GM18498 (cell line): ENCODE results near the gene CYP27B1.

Experiments
- ATAC-seq: cut with Tn5 transposase; IDR thresholded peaks from one replicate; pipeline ENCODE4 v1.9.1; 2021; ENCODE audit warnings: mild to moderate bottlenecking, moderate library complexity; ENCODE audit not compliant: unreplicated experiment

The CYP27B1 gene, protein sequence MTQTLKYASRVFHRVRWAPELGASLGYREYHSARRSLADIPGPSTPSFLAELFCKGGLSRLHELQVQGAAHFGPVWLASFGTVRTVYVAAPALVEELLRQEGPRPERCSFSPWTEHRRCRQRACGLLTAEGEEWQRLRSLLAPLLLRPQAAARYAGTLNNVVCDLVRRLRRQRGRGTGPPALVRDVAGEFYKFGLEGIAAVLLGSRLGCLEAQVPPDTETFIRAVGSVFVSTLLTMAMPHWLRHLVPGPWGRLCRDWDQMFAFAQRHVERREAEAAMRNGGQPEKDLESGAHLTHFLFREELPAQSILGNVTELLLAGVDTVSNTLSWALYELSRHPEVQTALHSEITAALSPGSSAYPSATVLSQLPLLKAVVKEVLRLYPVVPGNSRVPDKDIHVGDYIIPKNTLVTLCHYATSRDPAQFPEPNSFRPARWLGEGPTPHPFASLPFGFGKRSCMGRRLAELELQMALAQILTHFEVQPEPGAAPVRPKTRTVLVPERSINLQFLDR

DNA sequence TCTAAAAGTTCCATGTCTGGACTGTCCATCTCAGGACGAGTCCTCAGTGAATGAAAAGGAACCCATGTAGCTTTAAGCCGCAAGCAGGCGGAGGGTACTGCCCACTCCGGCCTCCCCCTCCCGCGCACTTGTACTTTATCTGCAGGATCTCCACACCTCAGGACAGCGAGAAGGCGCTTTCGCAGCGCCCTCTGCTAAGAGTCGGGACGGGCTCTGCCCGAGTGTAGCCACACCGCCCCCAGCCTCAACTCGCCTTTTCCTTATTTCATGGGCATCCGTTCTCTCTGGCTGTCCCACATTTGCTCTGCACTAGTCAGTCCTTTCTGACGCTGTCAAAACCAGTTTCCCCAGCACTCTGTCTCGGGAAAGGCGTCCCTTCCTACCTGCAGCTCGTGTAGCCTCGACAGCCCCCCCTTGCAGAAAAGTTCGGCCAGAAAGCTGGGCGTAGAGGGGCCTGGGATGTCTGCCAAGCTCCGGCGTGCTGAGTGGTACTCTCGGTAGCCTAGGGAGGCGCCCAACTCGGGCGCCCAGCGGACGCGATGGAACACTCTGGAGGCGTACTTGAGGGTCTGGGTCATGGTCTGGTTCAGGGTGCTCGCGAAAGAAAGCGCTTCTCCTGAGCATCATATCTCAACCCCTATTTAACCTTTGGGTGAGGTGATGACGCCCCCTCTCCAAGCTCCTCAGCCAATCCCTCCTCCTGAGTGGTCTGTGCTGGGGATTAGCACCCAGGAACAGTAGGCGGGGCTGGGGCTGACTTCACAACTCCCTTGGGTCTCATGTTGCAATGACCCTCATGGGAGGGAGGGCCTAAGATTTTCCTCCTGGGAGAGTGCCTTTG is at the start of gene CYP27B1:
Gene CYP27B1, minus strand, starts transcription at position 615 of the 841 bp plus-strand sequence. Its CDS starts 37 bp downstream, at position 578.
- no peak for ATAC-seq

DNA sequence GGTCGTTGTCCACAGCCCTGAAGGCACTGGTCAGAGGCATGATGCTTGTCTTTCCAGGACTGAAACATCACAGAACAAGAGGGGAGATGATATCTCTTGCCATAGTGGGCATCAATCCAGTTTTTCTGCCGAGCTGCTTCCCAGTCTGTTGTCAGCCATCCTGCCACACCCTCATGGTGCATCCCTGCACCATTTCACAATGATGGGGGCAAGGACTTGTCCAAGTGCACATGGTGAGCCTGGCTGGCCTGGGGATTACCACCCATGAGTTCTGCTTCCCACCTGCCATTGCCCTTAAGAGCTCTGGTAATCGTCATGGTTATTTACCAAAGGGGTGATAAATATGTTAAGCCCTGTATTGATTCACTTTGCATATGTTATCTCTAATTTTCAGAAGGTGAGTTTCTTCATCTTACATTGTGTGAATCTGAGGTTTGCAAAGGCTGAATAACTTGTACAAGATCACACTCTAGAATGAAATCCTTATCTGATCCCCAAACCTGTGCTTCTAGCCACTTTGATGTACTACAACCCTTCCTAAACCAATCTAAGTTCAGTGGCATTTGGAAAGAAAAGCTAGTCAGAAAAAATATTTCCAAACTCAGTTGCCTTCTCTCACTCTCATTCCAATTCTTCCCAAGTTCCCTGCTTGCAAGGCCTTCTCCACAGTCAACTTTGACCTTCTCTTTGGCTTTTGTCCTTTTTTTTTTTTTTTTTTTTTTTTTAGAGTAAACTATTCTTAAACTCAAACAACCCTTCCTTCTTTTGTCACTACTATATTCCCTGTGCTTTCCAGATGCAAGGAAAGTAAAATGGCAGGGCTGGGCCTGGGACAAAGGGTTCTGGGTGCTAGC is 49.4 kb upstream of the CYP27B1 start:
- no peak for ATAC-seq

DNA sequence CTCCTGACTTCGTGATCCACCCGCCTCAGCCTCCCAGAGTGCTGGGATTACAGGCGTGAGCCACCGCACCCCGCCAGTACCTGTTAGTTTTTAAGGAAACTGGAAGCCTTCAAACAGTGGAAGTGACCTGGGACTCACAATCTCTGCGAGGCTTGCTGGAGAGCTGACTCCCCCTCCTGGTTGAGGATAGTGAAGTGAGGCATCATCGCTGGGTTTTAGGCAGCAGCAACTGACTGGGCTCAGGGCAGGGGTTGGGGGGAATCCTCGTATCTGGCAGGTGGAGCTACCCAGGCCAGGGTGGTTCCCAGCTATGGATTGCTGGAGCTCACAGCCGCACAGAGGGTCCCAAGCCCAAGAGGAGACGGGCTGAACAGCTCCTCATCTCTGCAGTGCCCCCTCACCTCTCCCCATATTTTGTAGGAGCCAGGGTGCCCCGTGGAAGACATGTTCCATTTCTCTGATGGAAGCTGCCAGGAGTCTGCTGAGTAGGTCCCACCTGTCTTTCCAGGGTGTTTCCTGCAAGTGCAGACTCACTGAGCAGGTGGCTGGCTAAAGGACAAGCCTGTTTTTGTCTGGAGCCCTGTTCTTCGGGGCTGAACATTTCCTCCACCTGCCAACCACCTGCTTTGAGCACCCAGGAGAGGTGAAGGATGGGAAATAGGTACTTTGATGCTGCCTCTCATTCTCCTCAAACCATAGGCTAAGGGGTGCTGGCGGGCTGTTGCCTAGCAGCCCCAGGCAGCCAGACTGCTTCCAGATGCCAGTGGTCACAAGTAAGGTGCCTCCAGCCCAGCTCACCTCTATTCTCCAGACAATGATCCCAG is 48.5 kb upstream of the CYP27B1 start:
- no peak for ATAC-seq

DNA sequence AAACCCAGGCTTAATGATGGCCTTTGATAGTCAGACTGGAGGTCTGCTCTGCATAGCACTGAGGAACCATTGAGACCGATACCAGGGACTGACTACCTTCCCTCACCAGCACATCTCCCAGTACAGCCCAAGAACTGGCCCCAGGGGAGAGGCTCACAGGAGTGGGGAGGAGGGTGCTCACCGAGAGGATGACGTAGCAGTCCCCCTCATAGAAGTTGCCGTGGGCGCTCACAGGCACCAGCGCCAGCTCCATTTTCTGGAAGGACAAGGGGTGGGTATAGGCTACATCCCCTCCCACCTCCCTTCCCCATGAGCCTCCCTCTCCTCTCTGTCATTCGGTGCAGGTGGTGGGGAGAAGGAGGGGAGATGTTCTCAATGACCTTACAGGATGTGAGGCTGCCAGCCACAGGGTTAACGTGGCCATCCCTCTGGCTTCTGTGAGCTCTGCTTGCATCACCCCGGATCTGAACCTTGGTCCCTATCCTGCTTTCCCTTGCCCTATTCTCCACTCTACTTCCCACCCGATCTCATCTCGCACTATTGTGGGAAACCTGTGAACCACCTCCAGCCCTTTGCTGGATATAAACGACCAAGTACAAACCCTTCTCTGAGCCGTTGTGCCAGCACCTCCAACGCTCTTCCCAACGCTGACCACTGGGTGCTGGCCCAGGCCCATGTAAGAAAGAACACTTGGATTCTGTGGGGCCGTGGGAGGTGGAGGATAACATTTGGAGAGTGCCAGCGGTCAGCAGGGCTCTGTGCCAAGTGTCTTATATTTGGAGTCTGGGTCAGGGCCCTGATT is 47.3 kb upstream of the CYP27B1 start:
- ATAC-seq, result no peak

DNA sequence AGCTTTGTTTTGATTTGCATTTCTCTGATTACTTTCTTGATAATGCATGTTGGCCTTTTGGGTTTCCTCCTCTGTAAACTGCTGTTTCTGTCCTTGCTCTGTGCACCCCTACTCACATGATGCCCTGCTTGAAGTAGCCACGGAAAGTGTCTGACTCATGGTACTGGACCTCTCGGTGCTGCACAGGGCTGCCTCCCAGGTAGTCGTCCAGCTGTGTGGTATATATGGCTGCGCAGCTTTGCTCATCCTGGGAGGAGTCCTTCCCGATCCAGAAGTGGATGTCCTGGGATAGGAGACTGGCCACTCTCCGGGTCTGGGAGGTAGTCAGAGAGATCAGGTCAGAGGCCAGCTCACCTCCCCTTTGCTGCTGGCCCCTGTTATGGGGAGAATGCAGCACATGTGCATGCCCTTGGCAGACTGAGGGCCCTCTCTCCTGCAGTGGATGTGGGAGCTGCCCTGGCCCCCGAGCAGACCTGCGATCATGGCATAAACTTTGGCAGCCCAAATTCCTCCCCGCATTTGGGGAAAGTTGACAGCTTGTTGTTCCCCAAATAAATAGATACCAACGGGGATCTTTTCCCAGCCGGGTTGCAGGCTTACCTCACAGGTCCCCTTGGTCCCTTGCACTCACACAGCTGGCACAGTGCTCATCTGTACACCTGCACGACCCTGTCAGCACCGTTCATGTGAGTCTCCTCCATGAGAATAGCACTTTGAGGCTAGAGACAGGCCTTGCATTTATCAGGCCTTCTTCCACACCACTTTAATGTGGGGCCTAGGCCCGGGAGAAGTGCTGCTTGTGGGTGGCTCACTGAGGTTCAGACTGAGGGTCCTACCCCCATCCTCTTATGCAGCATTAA is 46.5 kb upstream of the CYP27B1 start:
- no peak for ATAC-seq

DNA sequence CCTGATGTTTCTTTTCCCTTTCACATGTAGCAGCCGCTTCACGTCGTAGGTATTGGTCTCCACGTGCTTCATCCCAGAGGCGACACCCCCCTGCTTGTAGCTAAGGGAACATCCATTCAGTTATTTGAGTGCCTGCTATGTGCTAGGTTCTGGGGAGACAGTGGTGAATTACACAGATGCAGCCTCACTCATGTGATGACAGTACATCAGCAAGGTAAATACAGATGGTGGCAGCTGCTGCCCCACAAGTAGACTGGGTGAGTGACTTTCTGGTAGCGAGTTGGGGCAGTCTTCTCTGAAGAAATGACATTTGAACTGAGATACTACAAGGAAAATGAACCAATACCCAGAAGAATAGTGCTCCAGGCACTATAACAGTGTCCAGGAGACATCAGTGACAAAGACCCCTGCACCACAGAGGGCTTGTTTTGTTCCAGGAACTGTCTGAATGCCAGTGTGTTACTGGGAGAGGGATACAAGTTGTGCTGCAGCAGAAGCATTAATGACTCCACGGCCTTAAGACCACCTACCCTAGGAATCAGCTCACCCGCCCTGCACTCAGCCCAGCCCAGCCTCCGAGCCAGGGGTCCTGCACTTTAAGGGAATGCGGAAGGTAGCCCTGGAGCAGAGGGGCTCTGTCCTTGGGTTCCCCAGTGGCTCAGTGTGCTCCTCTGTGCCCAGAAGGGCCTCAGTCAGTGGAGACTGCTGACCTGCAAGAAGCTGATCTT is 44.3 kb upstream of the CYP27B1 start:
- no peak for ATAC-seq

DNA sequence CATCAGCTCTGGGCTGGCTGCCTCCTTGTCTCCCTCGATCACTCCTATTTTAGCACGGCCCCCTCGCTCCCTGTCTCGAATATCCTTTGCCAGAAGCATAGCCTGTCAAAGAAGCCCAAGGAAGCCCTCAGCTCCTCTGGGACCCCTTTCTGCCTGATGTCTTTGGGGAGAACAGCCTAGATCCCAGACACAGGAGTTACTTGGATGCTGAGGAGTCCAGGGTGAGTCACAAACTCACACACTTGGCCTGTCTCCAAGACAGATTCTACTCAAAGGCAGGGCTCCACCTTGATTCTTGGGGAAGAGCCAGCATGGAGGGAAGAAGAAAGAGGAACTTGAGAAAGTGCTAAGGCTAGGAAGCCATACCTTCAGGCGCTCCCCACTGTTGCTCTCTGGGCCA is 43.6 kb upstream of the CYP27B1 start:
- ATAC-seq, result no peak

DNA sequence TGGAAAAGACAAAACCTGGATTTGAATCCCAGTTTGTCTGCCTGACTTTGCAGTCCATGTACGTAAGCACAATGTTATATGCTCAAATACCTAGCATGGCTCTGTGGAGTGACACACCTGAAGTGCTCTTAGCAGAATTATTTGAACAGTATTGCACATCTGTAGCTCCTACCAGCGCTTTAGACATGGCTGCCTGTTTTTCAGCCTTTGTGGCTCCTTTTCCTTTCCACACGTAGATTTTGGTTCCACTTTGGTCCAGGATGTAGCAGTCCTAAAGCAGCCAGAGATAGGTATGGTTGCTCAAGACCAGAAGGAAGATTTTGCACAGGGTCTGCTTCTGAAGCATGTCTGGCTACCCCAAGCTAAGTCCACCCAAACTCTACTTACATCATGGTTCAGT is 42.5 kb upstream of the CYP27B1 start:
- ATAC-seq, result no peak

DNA sequence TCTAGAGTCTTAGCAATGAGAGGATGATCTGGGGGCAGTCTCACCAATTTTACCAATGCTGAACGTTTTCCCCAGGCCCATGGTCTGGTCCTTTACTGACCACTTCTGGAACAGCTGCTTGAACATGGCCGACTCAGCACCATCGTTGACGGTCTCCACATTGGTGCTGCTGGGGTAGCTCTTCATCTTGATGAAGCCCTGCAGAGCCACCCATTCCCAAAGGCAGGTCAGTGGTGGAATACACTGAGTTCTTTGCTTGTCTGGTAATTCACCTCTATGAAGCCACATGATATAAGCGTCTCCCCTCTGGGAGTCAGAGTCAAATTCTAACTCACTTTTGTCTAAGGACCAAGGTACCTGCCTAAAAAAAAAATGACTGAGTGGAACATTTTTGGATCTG is 41.5 kb upstream of the CYP27B1 start:
- ATAC-seq, result no peak

DNA sequence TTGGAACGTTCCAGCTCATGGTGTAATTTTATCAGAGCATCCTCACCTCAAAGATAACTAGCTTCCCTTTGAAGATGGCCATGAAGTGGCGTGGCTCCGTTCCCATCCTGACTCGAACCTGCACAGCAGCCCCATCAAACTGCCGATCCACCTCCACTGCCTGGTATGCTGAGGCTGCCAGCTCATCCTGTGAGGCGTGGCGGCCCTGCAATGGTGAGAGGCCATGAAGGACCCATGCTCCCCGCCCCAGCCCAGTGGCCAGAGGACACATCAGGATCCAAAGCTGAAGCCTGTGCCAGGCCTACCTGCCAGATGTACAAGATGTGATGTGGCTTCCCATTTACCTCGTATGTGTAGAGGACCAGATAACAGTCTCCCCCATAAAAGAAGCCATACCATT is 40.4 kb upstream of the CYP27B1 start:
- ATAC-seq, result no peak

DNA sequence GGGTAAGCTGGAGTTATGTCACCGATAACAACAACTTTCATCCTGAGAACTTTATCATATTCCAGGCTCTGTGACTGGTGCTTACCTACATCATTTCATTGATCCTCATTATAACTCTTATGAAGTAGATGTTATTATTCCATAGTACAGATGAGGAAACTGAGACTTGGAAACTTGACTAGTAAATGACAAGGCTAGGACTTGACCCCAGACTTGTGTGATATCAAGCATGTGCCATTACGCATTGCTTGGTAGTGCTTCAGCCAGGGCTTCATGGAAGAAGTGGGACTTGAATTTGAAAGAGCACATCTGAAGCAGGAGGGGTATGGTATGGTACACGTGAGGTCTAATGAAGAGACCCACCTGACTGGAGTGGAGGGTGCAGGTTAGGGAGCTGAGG is 39.8 kb upstream of the CYP27B1 start:
- no peak for ATAC-seq

DNA sequence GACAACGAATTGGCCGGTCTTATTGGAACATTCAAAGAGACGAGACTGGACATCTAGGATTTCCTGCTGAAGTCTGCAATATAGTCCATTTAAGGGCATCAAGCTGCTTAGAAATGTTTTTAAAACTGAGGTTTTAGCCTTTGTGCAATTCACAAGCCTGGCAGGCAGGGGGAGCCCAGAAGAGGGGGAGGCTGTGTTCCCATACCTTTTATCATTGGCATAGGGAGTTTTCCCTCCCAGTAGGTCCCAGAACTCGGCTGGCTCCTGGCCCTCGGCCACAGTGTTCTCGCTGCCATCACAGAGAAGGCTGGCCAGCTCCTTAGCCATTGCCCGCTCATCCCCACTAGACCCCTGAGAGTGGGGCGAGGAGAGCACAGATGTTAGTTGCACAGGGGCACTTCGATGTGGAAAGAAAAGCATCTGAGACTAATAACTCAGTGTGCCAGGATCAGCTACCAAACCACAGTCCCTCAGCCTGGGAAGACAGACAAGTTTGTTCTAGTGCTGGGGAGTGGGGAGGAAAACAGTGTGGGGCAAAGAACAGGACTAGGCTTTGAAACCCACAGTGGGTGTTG is 36.5 kb upstream of the CYP27B1 start:
- no peak for ATAC-seq

DNA sequence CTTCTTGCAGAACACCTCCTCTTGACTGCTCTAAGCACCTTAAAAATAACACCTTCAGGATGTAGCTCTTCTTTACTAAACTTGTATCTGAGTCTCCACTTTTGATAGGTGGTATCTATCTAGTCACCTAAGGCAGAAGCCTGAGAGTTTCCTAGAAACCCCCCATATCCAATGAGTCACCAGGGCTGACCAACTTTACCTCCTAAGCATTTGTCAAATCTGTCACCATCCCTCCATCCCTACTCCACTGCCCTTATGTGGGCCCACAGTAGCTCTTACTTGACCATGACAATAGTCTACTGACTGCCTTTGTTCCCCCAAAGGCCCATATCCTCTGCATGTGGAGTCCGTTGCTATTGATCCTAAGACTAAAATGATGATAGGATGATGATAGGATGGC is 35.7 kb upstream of the CYP27B1 start:
- ATAC-seq, result no peak

DNA sequence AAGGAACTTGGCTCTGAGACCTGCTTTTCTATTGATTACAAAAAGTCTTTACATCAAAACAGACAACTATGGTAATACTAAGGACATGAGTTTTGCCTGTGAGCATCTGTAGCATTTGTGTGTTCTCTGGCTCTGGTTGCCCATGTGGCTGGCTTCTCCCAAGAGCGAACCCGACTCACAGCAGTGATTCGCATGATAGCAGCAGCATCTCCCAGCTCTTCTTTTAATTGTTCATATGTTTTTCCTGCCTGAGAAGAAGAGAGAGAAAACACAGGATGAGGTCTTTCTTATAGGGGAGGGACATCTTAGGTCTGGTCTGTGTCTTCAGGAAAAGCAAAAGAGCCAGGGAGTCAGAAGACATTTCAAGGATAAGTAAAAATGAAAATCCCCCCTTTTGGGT is 34.1 kb upstream of the CYP27B1 start:
- no peak for ATAC-seq

DNA sequence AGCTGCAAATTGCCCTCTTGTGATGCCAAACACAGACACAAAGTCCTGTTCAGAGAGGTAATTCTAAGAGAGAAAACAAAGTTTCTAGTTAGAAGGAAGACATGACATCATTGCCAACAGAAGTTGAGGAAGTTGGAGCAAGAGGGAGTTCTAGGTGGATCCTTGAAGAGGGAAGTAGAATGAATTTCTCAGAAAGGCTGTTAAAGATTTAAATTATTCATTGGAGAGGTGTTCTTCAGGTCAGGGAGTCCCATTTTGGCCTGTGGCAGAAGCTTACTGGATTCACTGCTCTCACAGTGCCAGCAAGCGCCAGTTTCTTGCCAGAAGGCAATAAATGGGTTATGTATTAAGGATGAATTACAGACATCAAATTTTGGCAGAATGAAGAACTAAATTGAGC is 31.1 kb upstream of the CYP27B1 start:
- no peak for ATAC-seq

DNA sequence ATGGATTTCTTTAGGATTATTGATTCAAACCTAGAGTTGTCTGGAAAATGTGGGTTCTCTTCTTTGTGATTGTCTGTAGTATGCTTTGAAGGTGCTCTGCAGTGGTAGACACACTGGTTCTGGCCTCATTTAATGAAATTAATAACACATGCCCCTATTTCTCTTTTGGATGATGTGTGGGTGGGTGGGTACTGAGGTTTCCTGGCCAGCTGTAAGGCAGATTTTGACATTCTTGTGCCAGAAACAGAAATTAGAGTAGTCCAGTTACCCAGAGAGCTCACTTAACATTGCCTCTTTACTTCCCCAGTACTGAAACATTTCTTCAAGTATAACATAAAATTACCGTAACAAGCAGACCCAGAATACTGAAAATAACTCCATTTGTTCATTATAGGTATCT is 30.1 kb upstream of the CYP27B1 start:
- ATAC-seq, result no peak

DNA sequence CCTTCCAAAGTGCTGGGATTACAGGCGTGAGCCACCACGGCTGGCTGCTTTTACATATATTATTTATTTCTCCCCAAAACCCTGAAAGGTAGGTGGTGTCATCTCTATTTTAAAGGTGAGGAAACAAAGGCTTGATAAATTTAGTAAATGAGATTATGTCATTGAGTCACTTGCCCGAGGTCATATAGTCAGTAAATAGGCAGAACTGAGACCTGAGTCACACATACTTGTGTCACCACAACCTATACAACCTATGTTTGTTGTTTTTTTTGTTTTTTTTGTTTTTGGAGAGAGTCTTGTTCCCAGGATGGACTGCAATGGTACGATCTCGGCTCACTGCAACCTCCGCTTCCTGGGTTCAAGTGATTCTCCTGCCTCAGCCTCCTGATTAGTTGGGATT is 28.5 kb upstream of the CYP27B1 start:
- no peak for ATAC-seq
